Measurements from ENCODE around the gene ZNF219. TPM values are rescaled to one million over a fixed set of nuclear protein-coding genes. Genes with fewer than 3 reads are reported as not detected.
A peak's percentile ranks its signal among the peaks of the same experiment; 100 is the strongest.

The ZNF219 gene
- total and polyA plus RNA-seq, 2 of the 13 experiments (the other 11 are each of a cell fraction or from before 2014, with no cell fraction given) = 34.5 to 36.6 TPM

DNA sequence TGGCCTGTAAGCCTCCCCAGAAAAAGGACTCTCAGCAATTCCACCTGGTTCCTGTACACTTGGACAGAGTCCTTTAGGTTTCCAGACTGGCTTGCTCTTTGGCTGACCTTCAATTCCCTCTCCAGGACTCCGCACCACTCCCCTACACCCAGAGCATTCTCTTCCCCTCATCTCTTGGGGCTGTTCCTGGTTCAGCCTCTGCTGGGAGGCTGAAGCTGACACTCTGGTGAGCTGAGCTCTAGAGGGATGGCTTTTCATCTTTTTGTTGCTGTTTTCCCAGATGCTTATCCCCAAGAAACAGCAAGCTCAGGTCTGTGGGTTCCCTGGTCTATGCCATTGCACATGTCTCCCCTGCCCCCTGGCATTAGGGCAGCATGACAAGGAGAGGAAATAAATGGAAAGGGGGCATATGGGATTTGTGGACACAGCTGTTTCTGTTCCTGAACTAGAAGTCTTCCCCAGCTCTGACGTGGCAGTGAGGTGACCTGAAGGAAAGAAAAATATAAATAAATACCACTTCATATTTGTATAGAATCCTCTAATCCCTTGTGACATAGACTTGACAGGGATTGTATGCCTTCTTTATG lies 55.0 kb downstream of the ZNF219 start:
- no peak for ATAC-seq
- Histone ChIP-seq H3K79me2 (ENCODE audit: insufficient read depth, low read length) (no peaks in the 10 kb centered on the region), H3K9me3 (ENCODE audit: low read length) (no peaks in the 10 kb centered on the region), H3K4me3 (replicated peaks in 1 of 3; ENCODE audit: insufficient read depth in 1 of 3, low read depth in 2 of 3, low read length in 3 of 3) (no peak overlapping the region), H4K20me1 (ENCODE audit: insufficient read depth, low read length) (no peaks in the 10 kb centered on the region), H3K9ac (ENCODE audit: insufficient read depth, low read depth, low read length) (peak overlapping the region; percentile 14; the same call in 1 of the 2 replicates), H3K27me3 (ENCODE audit: control insufficient read depth in 1 of 2, insufficient read depth in 2 of 2, low read length in 2 of 2) (no peaks in the 10 kb centered on the region), H3K4me2 (ENCODE audit: low read depth, low read length) (peak overlapping the region; percentile 52), H3K27ac (ENCODE audit: extremely low read length, insufficient read depth, low read length) (peak overlapping the region; percentile 83), H3K4me1 (ENCODE audit: insufficient read depth, low read length) (peaks cover 75% of the 10 kb centered on the region), H3K36me3 (replicated peaks in 1 of 2; ENCODE audit: control insufficient read depth in 1 of 2, insufficient read depth in 2 of 2, low read length in 2 of 2) (no peaks in the 10 kb centered on the region), H2AFZ (ENCODE audit: low read length) (no peak overlapping the region)
- FAIRE-seq = no peak
- intact Hi-C loops (cut with micrococcal nuclease; ENCODE audit: unreplicated experiment) (no loop called here), in situ Hi-C loops (cut with HindIII; ENCODE audit: extremely low pct_ligation_motif_present, low pct_unique_long_range_greater_than_20kb) (loop anchor here (5.0 kb wide), 1 partner anchor 186 kb away; no protein-coding TSS in a partner anchor)
- WGBS (ENCODE audit: low lambda C conversion rate) = 76% methylated on average over 2 of the region's 2 CpGs
- BruUV-seq (replicated peaks) = no TSS peak
- no peak for DNase-seq (ENCODE audit: low spot score)
- ChIA-PET CTCF (ENCODE audit: low intra/inter-chr PET ratio, low total read pairs) (interaction anchor here (0.9 to 2.2 kb wide), 2 partner anchors 29 to 49 kb away, joined by 4 to 8 read pairs; no protein-coding TSS in a partner anchor), POLR2A (interaction anchor here (1.2 to 2.3 kb wide), 8 partner anchors 8 to 358 kb away, joined by 3 to 18 read pairs (median 8); partner anchors contain the start of genes ARHGEF40 and NDRG2)
- TF ChIP-seq FOXK2 (IDR thresholded peaks at IDR 0.05) (no peak), RFX3 (CRISPR knock-in tag; IDR thresholded peaks at IDR 0.05) (no peak), ATF7 (IDR thresholded peaks at IDR 0.05) (no peak), ATF7 (CRISPR knock-in tag; IDR thresholded peaks at IDR 0.05) (0 out of 2 replicates have a peak, but pooled peaks have one; percentile 30), ZMAT3 (CRISPR knock-in tag; conservative IDR thresholded peaks at IDR 0.05) (0 out of 2 replicates have a peak, but pooled peaks have one; percentile 13), PPARG (CRISPR knock-in tag; conservative IDR thresholded peaks at IDR 0.05) (no peak), ZNF441 (CRISPR knock-in tag; IDR thresholded peaks at IDR 0.05; ENCODE audit: borderline replicate concordance) (0 out of 2 replicates have a peak, but pooled peaks have one; percentile 59), KLF6 (CRISPR knock-in tag; IDR thresholded peaks at IDR 0.05) (0 out of 2 replicates have a peak, but pooled peaks have one; percentile 5), ZNF350 (CRISPR knock-in tag; IDR thresholded peaks at IDR 0.05; ENCODE audit: borderline replicate concordance, low read depth) (0 out of 2 replicates have a peak, but pooled peaks have one; percentile 12), ZNF839 (CRISPR knock-in tag; IDR thresholded peaks at IDR 0.05; ENCODE audit: borderline replicate concordance) (0 out of 2 replicates have a peak, but pooled peaks have one; percentile 25), ZNF747 (CRISPR knock-in tag; IDR thresholded peaks at IDR 0.05; ENCODE audit: borderline replicate concordance) (no peak)
- TF ChIP-seq, protein P1, sequence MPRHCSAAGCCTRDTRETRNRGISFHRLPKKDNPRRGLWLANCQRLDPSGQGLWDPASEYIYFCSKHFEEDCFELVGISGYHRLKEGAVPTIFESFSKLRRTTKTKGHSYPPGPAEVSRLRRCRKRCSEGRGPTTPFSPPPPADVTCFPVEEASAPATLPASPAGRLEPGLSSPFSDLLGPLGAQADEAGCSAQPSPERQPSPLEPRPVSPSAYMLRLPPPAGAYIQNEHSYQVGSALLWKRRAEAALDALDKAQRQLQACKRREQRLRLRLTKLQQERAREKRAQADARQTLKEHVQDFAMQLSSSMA (CRISPR knock-in tag; IDR thresholded peaks at IDR 0.05) = peak; percentile 46; the same call in 1 of the 2 replicates
- TF ChIP-seq, protein P2, sequence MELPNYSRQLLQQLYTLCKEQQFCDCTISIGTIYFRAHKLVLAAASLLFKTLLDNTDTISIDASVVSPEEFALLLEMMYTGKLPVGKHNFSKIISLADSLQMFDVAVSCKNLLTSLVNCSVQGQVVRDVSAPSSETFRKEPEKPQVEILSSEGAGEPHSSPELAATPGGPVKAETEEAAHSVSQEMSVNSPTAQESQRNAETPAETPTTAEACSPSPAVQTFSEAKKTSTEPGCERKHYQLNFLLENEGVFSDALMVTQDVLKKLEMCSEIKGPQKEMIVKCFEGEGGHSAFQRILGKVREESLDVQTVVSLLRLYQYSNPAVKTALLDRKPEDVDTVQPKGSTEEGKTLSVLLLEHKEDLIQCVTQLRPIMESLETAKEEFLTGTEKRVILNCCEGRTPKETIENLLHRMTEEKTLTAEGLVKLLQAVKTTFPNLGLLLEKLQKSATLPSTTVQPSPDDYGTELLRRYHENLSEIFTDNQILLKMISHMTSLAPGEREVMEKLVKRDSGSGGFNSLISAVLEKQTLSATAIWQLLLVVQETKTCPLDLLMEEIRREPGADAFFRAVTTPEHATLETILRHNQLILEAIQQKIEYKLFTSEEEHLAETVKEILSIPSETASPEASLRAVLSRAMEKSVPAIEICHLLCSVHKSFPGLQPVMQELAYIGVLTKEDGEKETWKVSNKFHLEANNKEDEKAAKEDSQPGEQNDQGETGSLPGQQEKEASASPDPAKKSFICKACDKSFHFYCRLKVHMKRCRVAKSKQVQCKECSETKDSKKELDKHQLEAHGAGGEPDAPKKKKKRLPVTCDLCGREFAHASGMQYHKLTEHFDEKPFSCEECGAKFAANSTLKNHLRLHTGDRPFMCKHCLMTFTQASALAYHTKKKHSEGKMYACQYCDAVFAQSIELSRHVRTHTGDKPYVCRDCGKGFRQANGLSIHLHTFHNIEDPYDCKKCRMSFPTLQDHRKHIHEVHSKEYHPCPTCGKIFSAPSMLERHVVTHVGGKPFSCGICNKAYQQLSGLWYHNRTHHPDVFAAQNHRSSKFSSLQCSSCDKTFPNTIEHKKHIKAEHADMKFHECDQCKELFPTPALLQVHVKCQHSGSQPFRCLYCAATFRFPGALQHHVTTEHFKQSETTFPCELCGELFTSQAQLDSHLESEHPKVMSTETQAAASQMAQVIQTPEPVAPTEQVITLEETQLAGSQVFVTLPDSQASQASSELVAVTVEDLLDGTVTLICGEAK (IDR thresholded peaks at IDR 0.05) = no peak
- TF ChIP-seq, protein P2 (CRISPR knock-in tag; IDR thresholded peaks at IDR 0.05) = peak; percentile 25; the same call in 1 of the 2 replicates

Measured in HepG2 (cell line).